Ascending aorta (tissue), 2 donors: ENCODE results near the gene LRP1B. TPM values are rescaled to one million over a fixed set of nuclear protein-coding genes. Genes with fewer than 3 reads are reported as not detected.

Experiments used
- DNase-seq, 2 donors: peaks; one replicate each; pipeline ENCODE4 v3.0.0-alpha.2; 2019; ENCODE audit warnings: low spot score in 2 of 2
- H3K27ac ChIP-seq, 2 donors: fragments of 200-600 bp; sonication (generic); one replicate each; pipeline ENCODE4 v1.5.1; 2016 to 2017; ENCODE audit warnings: mild to moderate bottlenecking in 1 of 2
- H3K27me3 ChIP-seq: fragments of 200-600 bp; sonication (generic); one replicate; pipeline ENCODE4 v1.5.1; 2017
- H3K36me3 ChIP-seq, 2 donors: fragments of 200-600 bp; sonication (generic); one replicate each; pipeline ENCODE4 v1.5.1; 2016
- H3K4me1 ChIP-seq, 2 donors: fragments of 200-600 bp; sonication (generic); one replicate each; pipeline ENCODE4 v1.5.1; 2016 to 2017; ENCODE audit warnings: mild to moderate bottlenecking in 1 of 2
- H3K4me3 ChIP-seq, 2 donors: fragments of 200-600 bp; sonication (generic); one replicate each; pipeline ENCODE4 v1.5.1; 2016 to 2017; ENCODE audit warnings: mild to moderate bottlenecking in 1 of 2
- H3K9me3 ChIP-seq, 2 donors: fragments of 200-600 bp; sonication (generic); one replicate each; pipeline ENCODE4 v1.5.1; 2016
- CTCF ChIP-seq, 3 experiments: fragments of 200-600 bp in 2 of 3; fragments of 450-650 bp in 1 of 3; sonication (generic) in 2 of 3; IDR thresholded peaks; one replicate each; pipeline ENCODE4 v1.5.1; 2016 to 2019; ENCODE audit warnings: antibody characterized with exemption in 3 of 3, mild to moderate bottlenecking in 1 of 3, moderate library complexity in 1 of 3
- intact Hi-C: fragments of 100-400 bp; cut with DNase I; formaldehyde crosslinking; loops from one replicate; pipeline ENCODE4 v1.15.1; 2023
- total RNA-seq: library from RNA; depleted of rRNA; stranded (reverse); fragments of >200 nt; gene quantifications from one replicate; pipeline ENCODE4 v1.1.0, GENCODE V29; 2016

Gene LRP1B
- total RNA-seq, 1 donor from 2014 or later: not detected

GRCh38 chr2:140603416-140603815 is 1527.4 kb downstream of the LRP1B start:
- H3K4me3 ChIP-seq: no peak overlapping the region
- H3K9me3 ChIP-seq: no peaks in the 10 kb centered on the region
- H3K27ac ChIP-seq: no peak overlapping the region
- H3K27me3 ChIP-seq: no peaks in the 10 kb centered on the region
- no peaks in the 10 kb centered on the region for H3K36me3 ChIP-seq
- H3K4me1 ChIP-seq: no peaks in the 10 kb centered on the region
- TF ChIP-seq CTCF (IDR thresholded peaks at IDR 0.05): no peak
- DNase-seq: no peak
- intact Hi-C loops: no loop called here

- TF ChIP-seq CTCF (IDR thresholded peaks at IDR 0.05): no peak
- Histone ChIP-seq H3K4me3 (no peak overlapping the region), H3K27me3 (no peaks in the 10 kb centered on the region), H3K27ac (no peak overlapping the region), H3K4me1 (no peaks in the 10 kb centered on the region), H3K36me3 (no peaks in the 10 kb centered on the region), H3K9me3 (no peaks in the 10 kb centered on the region)
- DNase-seq: no peak
- intact Hi-C loops: no loop called here
Measured at GRCh38 chr2:140601801-140602200, 1529.0 kb downstream of the LRP1B start.

GRCh38 chr2:140601342-140601741 is 1529.5 kb downstream of the LRP1B start:
- no peak for DNase-seq
- Histone ChIP-seq H3K27me3 (no peaks in the 10 kb centered on the region), H3K4me1 (no peaks in the 10 kb centered on the region), H3K9me3 (no peaks in the 10 kb centered on the region), H3K4me3 (no peak overlapping the region), H3K36me3 (no peaks in the 10 kb centered on the region), H3K27ac (no peak overlapping the region)
- intact Hi-C loops: no loop called here
- TF ChIP-seq CTCF (IDR thresholded peaks at IDR 0.05): no peak

- TF ChIP-seq CTCF (IDR thresholded peaks at IDR 0.05): no peak
- no peak overlapping the region for H3K27ac ChIP-seq
- no peaks in the 10 kb centered on the region for H3K27me3 ChIP-seq
- no peaks in the 10 kb centered on the region for H3K4me1 ChIP-seq
- no peak overlapping the region for H3K4me3 ChIP-seq
- intact Hi-C loops: no loop called here
- no peaks in the 10 kb centered on the region for H3K9me3 ChIP-seq
- no peaks in the 10 kb centered on the region for H3K36me3 ChIP-seq
- no peak for DNase-seq
Measured at GRCh38 chr2:140600116-140600515, 1530.7 kb downstream of the LRP1B start.

GRCh38 chr2:140597836-140598235 is 1533.0 kb downstream of the LRP1B start:
- Histone ChIP-seq H3K4me1 (no peaks in the 10 kb centered on the region), H3K27ac (no peak overlapping the region), H3K27me3 (no peaks in the 10 kb centered on the region), H3K4me3 (no peak overlapping the region), H3K36me3 (no peaks in the 10 kb centered on the region), H3K9me3 (no peaks in the 10 kb centered on the region)
- intact Hi-C loops: no loop called here
- TF ChIP-seq CTCF (IDR thresholded peaks at IDR 0.05): no peak
- DNase-seq: no peak

GRCh38 chr2:140597205-140597604 is 1533.6 kb downstream of the LRP1B start:
- H3K9me3 ChIP-seq: no peaks in the 10 kb centered on the region
- DNase-seq: no peak
- no peak overlapping the region for H3K4me3 ChIP-seq
- no peak overlapping the region for H3K27ac ChIP-seq
- intact Hi-C loops: no loop called here
- no peaks in the 10 kb centered on the region for H3K27me3 ChIP-seq
- no peaks in the 10 kb centered on the region for H3K36me3 ChIP-seq
- H3K4me1 ChIP-seq: no peaks in the 10 kb centered on the region
- no peak for TF ChIP-seq CTCF (IDR thresholded peaks at IDR 0.05)
